Skeletal muscle cell (primary cell): ENCODE measurements around the gene GNPTAB.
"Not testable (repeated sequence)": the region's sequence is repeated elsewhere in the genome, so short reads cannot be mapped to it uniquely, and the experiment has no call there.

Source experiments
- DNase-seq: peaks from one replicate; pipeline ENCODE4 v3.0.0-alpha.2; 2010; ENCODE audit warnings: low read depth
- H3K4me3 ChIP-seq: 2 replicates; pipeline ENCODE4 v1.5.1; 2011; ENCODE audit warnings: low read depth, mild to moderate bottlenecking, control low read depth, low read length, moderate library complexity

Gene GNPTAB

DNA sequence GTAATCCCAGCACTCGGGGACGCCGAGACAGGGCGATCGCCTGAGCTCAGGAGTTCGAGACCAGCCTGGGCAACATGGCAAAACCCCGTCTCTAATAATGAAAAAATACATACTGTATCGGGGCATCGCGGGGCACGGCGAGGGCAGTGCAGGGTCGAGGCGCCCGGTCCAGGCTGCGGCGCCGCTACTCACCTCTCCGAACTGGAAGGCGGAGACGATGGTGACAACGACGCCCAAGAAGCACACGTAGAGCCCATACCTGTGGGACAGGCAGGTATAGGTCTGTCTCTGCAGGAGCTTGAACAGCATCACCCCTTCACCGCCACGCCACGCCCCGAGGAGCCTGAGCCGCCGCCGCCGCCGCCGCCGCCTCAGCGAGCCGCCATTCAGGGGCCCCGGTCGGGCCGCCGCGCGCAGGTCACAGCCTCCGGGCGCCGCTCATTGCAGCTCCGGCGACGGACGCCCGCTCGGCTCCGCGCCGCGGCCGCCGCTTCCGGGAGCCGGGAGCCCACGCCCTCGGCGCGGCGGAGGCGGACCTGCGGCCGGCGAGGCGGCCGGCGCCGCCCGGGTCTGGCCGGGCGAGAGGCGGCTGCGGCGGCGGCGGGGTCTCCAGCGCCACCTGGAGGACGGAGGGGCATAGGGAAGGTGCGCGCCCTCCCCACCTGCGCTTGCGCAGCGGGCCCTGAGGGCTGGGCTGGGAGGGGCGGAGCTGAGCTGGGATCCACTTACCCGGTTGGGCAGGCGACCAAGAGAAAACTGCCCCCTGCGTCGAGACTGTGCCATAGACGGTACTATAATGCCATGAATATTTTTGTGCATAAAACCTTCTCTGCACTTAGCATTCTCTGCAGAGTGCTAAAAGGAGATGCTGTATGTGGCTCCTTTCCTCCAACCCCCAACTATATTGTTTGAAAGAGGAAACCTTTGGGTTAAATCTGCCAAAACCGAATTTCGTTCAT lies at the start of gene GNPTAB:
TSS of gene GNPTAB (minus strand) at position 593 of the 959 bp plus-strand sequence. CDS start at position 309, 284 bp downstream.
- peak; percentile 59 for DNase-seq
- H3K4me3 ChIP-seq: peak within 1 kb of the TSS; percentile 82

- DNase-seq: no peak
- peak overlapping the region; percentile 77 for H3K4me3 ChIP-seq
Measured at GRCh38 chr12:101878243-101878821, 47.6 kb upstream of the GNPTAB start.

DNA sequence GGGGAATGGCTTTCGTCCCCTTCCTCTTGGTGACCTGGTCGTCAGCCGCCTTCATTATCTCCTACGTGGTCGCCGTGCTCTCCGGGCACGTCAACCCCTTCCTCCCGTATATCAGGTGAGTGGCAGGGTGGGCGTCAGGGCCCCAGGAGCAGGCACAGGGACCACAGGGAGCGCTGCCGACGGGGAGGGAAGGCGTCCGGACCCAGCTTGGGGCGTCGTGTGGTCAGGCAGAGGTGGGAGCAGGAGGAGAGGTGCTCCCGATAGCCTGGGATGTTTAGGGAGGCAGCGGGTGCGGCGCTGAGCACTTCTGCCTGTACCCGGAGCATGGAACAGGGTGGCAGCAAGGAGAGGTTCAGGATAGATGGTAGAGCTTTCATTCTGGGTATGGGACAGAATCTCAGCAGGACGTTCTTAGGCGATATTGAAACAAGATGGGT lies 47.1 kb upstream of the GNPTAB start:
- DNase-seq: no peak
- H3K4me3 ChIP-seq: peak overlapping the region; percentile 77

DNA sequence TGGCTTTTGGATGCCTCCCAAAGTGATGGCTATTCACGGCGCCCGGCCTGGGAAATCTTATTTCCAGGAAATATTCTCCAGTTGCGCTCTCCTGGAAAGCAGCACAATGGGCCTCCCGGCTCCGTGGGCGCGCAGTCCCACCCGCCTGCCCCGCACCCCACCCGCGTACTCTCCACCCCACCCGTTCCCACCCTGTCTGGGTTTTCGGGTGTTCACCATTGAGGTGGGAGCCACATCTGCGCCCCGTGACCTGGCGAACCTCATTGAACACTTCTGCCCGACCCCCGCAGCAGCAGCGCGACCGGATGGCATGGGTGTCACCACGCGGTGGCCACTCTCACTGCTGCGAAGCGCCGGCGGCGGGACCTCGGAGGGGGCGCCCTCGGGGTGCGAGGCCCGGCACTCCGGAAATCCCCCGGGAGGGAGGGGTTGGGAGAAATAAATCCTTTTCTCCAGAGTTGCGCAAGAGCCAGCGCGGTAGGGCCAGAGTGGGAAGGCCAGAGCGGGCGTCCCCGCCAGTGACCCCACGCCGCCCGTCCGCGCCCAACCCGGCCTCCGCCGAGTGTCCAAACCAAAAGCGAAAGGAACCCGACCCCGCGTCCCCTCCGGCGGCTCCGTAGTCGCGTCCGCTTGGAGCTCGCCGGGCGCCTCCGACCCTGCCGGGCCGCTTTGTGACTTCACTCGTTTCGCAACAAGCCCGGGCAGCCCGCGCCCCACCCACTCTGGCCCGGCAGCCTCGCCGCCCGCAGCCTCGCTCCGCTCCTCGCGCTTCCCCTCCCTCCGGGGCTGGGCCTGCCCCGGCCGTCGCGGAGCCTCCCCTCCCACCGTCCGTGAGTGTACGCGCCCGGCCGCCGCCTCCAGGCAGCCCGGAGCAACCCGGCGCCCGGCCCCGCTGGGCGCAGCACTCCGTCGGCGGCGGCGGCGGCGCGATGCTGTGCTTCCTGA lies 46.4 kb upstream of the GNPTAB start, which contains the start of gene DRAM1:
TSS of gene DRAM1 (plus strand) at position 720 of the 945 bp plus-strand sequence. CDS start at position 930, 210 bp downstream.
- DNase-seq: peak; percentile 69
- H3K4me3 ChIP-seq: peak within 1 kb of the TSS; percentile 77

- DNase-seq: no peak
- H3K4me3 ChIP-seq: peak overlapping the region; percentile 77
Measured at GRCh38 chr12:101876322-101876860, 45.6 kb upstream of the GNPTAB start.

GRCh38 chr12:101875162-101875561 lies 44.4 kb upstream of the GNPTAB start:
- H3K4me3 ChIP-seq: no peak overlapping the region
- no peak for DNase-seq

- no peak overlapping the region for H3K4me3 ChIP-seq
- no peak for DNase-seq
Measured at GRCh38 chr12:101870925-101871324, 40.2 kb upstream of the GNPTAB start.

- DNase-seq, H3K4me3 ChIP-seq: not testable (repeated sequence)
Measured at GRCh38 chr12:101867619-101868018, 36.9 kb upstream of the GNPTAB start.

GRCh38 chr12:101866615-101867373 lies 36.0 kb upstream of the GNPTAB start:
- DNase-seq: no peak
- H3K4me3 ChIP-seq: no peak overlapping the region

GRCh38 chr12:101863981-101864380 lies 33.2 kb upstream of the GNPTAB start:
- DNase-seq: no peak
- H3K4me3 ChIP-seq: no peak overlapping the region

DNA sequence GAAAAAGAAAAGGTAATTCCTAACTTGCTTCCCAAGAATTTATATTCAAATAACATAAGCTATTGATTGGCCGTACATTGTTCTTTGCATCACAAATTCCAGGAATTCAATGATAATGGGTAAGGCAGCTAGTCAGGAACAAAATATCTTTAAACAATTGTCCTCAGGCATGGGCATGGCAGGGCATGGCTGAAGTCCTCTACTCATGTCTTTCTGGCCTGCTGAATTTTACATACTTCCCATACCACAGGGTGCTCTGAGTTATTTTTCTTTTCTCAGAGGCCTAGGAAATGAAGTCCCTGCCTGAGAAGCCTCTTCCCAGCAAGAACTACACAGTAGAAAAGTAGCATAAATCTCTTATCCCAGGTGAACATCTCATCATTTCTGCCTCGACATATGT lies 31.5 kb upstream of the GNPTAB start:
- no peak for DNase-seq
- H3K4me3 ChIP-seq: no peak overlapping the region

DNA sequence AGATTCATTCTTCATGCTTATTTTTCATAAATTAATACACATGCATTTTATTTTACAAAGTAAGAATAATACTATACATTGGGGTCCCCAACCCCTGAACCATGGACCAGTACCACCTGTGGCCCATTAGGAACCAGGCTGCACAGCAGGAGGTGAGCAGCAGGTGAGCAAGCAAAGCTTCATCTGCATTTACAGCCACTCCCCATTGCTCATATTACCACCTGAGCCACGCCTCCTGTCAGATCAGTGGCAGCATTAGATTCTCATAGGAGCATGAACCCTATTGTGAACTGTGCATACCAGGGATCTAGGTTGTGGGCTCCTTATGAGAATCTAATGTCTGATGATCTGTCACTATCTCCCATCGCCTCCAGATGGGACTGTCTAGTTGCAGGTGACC lies 30.9 kb upstream of the GNPTAB start:
- not testable (repeated sequence) for H3K4me3 ChIP-seq, DNase-seq

DNA sequence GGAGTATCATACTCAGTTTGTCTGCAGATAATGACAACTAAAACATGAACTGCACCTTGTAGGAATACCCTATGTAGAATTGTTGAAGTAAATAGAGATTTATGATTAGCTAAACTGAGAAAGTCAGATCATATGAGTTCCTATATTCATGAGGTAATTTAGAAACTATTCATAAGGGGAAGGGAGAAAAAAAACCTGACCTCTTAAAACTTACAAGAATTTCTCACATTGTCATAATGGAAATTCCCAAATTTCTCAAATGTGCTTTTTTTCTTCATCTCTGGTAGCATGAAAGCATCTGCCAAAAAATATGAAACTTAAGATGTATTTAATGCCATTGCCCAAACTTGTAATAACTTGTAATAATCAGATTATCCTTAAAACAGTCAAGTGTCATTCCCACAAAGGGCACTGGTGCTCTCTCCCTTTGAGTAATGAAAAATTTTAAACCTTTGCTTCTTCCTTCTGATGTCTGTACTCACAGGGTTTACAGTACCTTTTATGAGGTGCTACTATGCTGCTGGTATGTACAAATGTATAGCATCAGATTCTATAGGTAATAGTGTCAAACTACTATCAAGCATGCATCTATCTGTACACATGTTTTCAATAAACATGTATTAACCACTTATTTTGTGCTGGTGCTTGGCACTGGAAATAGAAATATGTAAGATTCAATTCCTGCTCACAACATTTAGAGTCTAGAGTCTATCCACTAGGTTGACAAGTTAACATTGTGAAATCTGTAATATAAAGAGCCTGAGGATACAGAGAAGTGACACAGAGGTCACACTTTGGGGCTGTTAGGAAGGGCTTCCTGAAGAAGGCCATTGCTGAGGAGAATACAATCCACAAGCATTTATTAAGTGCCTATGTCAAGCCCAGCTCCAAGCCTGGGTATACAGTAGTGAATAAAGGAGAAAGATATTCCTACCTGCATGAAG lies 29.2 kb upstream of the GNPTAB start:
- no peak overlapping the region for H3K4me3 ChIP-seq
- no peak for DNase-seq

DNA sequence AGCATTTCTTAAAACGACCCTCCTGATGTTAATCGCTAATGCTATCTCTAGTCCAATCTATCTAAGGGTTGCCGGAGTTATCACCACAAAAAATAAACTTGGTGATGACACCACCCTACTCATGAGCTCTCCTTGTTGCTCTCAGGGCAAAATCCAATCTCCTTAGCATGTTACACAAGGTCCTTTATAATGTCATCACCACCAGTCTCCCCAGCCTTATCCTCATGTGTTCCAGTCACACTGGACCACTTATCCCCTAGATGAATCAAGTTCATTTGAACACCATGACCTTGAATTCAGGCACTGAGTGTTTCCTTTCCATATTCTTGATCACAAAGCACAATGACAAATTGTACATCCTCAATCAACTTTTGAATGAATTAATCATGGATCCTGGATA lies 27.6 kb upstream of the GNPTAB start:
- H3K4me3 ChIP-seq: no peak overlapping the region
- no peak for DNase-seq

DNA sequence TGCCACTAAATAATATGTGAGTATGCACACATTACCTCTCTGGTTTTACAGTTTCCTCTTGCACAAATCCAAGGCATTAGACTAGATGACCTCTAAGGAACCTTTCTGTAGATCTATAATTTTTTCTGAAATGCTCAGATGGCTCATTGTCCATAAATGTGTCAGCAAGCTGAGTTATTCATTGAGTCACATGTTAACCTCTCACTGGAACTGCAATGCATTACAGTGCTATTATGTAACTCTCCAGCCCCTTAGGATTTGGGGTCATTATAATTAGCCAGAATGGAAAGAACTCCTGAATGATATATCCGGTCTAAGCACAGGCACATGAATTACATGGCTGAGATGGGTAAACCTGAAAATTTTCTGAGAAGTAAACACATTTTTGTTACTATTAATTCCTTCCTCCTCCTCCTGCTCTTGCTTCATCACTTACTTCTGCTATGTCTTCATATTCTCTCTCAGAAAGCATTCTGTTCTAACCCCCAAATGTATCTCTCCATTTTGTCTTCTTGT lies 26.3 kb upstream of the GNPTAB start:
- peak; percentile 67 for DNase-seq
- H3K4me3 ChIP-seq: no peak overlapping the region

GRCh38 chr12:101856614-101857013 lies 25.9 kb upstream of the GNPTAB start:
- not testable (repeated sequence) for DNase-seq, H3K4me3 ChIP-seq

DNA sequence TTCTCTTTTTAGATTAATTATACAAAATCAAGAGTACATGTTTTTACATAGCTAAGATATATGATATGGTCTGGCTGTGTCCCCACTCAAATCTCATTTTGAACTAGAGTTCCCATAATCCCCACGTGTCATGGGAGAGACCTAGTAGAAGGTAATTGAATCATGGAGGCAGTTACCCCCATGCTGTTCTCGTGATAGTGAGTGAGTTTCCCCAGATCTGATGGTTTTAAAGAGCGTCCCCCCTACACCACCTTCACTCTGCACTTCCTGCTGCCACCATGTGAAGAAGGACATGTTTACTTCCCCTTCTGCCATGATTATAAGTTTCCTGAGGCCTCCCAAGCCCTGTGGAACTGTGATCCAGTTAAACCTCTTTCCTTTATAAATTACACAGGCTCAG lies 25.2 kb upstream of the GNPTAB start:
- no peak overlapping the region for H3K4me3 ChIP-seq
- no peak for DNase-seq
